ENCODE data around the gene SH2D5.

SH2D5 gene

GRCh38 chr1:20708891-20709290, 23.6 kb downstream of the SH2D5 start:
- no peak for DNase-seq (ENCODE audit: low read depth)
- no peak overlapping the region for H3K9ac ChIP-seq (ENCODE audit: low read length)
- H3K27me3 ChIP-seq (replicated peaks; ENCODE audit: control insufficient read depth, insufficient read depth, low read length), result no peaks in the 10 kb centered on the region

GRCh38 chr1:20708057-20708456, 24.4 kb downstream of the SH2D5 start:
- H3K4me3 ChIP-seq (ENCODE audit: low read length), result no peak overlapping the region
- H3K4me1 ChIP-seq (ENCODE audit: control insufficient read depth, insufficient read depth, low read length), result no peaks in the 10 kb centered on the region
- no peak overlapping the region for H3K9ac ChIP-seq (ENCODE audit: low read length)
- H3K36me3 ChIP-seq (ENCODE audit: control insufficient read depth, insufficient read depth, low read length, severe bottlenecking), result no peaks in the 10 kb centered on the region
- H3K9me3 ChIP-seq (ENCODE audit: control insufficient read depth, low read length), result no peaks in the 10 kb centered on the region
- H3K27me3 ChIP-seq (replicated peaks; ENCODE audit: control insufficient read depth, insufficient read depth, low read length), result no peaks in the 10 kb centered on the region
- no peak for DNase-seq (ENCODE audit: low read depth)

More at GRCh38 chr1:20708891-20709290, 23.6 kb downstream of the SH2D5 start:
- Histone ChIP-seq H3K4me3 (ENCODE audit: low read length) (no peak overlapping the region), H3K4me1 (ENCODE audit: control insufficient read depth, insufficient read depth, low read length) (no peaks in the 10 kb centered on the region), H3K36me3 (ENCODE audit: control insufficient read depth, insufficient read depth, low read length, severe bottlenecking) (no peaks in the 10 kb centered on the region), H3K9me3 (ENCODE audit: control insufficient read depth, low read length) (no peaks in the 10 kb centered on the region)

GRCh38 chr1:20706841-20707240, 25.7 kb downstream of the SH2D5 start:
- Histone ChIP-seq H3K9me3 (ENCODE audit: control insufficient read depth, low read length) (no peaks in the 10 kb centered on the region), H3K9ac (ENCODE audit: low read length) (no peak overlapping the region), H3K4me3 (ENCODE audit: low read length) (no peak overlapping the region), H3K4me1 (ENCODE audit: control insufficient read depth, insufficient read depth, low read length) (no peaks in the 10 kb centered on the region), H3K36me3 (ENCODE audit: control insufficient read depth, insufficient read depth, low read length, severe bottlenecking) (no peaks in the 10 kb centered on the region), H3K27me3 (replicated peaks; ENCODE audit: control insufficient read depth, insufficient read depth, low read length) (no peaks in the 10 kb centered on the region)
- no peak for DNase-seq (ENCODE audit: low read depth)

- Histone ChIP-seq H3K4me3 (ENCODE audit: low read length) (no peak overlapping the region), H3K9me3 (ENCODE audit: control insufficient read depth, low read length) (no peaks in the 10 kb centered on the region), H3K36me3 (ENCODE audit: control insufficient read depth, insufficient read depth, low read length, severe bottlenecking) (no peaks in the 10 kb centered on the region), H3K9ac (ENCODE audit: low read length) (no peak overlapping the region), H3K4me1 (ENCODE audit: control insufficient read depth, insufficient read depth, low read length) (no peaks in the 10 kb centered on the region), H3K27me3 (replicated peaks; ENCODE audit: control insufficient read depth, insufficient read depth, low read length) (no peaks in the 10 kb centered on the region)
- no peak for DNase-seq (ENCODE audit: low read depth)
These were observed 27.2 kb downstream of the SH2D5 start for GRCh38 chr1:20705203-20705755.

- Histone ChIP-seq H3K36me3 (ENCODE audit: control insufficient read depth, insufficient read depth, low read length, severe bottlenecking) (no peaks in the 10 kb centered on the region), H3K4me1 (ENCODE audit: control insufficient read depth, insufficient read depth, low read length) (no peaks in the 10 kb centered on the region), H3K9me3 (ENCODE audit: control insufficient read depth, low read length) (no peaks in the 10 kb centered on the region), H3K27me3 (replicated peaks; ENCODE audit: control insufficient read depth, insufficient read depth, low read length) (no peaks in the 10 kb centered on the region), H3K9ac (ENCODE audit: low read length) (no peak overlapping the region), H3K4me3 (ENCODE audit: low read length) (no peak overlapping the region)
- DNase-seq (ENCODE audit: low read depth), result no peak
These were observed 27.9 kb downstream of the SH2D5 start for GRCh38 chr1:20704390-20705202.

GRCh38 chr1:20703124-20703756, 29.3 kb downstream of the SH2D5 start:
- H3K9ac ChIP-seq (ENCODE audit: low read length), result no peak overlapping the region

GRCh38 chr1:20702416-20702815, 30.1 kb downstream of the SH2D5 start:
- no peaks in the 10 kb centered on the region for H3K27me3 ChIP-seq (replicated peaks; ENCODE audit: control insufficient read depth, insufficient read depth, low read length)
- peaks cover 8% of the 10 kb centered on the region for H3K4me1 ChIP-seq (ENCODE audit: control insufficient read depth, insufficient read depth, low read length)
- no peak overlapping the region for H3K9ac ChIP-seq (ENCODE audit: low read length)
- H3K36me3 ChIP-seq (ENCODE audit: control insufficient read depth, insufficient read depth, low read length, severe bottlenecking), result no peaks in the 10 kb centered on the region
- H3K4me3 ChIP-seq (ENCODE audit: low read length), result no peak overlapping the region
- peak; percentile 26 for DNase-seq (ENCODE audit: low read depth)
- no peaks in the 10 kb centered on the region for H3K9me3 ChIP-seq (ENCODE audit: control insufficient read depth, low read length)

More at GRCh38 chr1:20703124-20703756, 29.3 kb downstream of the SH2D5 start:
- Histone ChIP-seq H3K9me3 (ENCODE audit: control insufficient read depth, low read length) (no peaks in the 10 kb centered on the region), H3K27me3 (replicated peaks; ENCODE audit: control insufficient read depth, insufficient read depth, low read length) (no peaks in the 10 kb centered on the region), H3K4me3 (ENCODE audit: low read length) (no peak overlapping the region), H3K36me3 (ENCODE audit: control insufficient read depth, insufficient read depth, low read length, severe bottlenecking) (no peaks in the 10 kb centered on the region), H3K4me1 (ENCODE audit: control insufficient read depth, insufficient read depth, low read length) (peaks cover 5% of the 10 kb centered on the region)
- DNase-seq (ENCODE audit: low read depth), result no peak

- Histone ChIP-seq H3K9ac (ENCODE audit: low read length) (no peak overlapping the region), H3K9me3 (ENCODE audit: control insufficient read depth, low read length) (no peaks in the 10 kb centered on the region), H3K4me3 (ENCODE audit: low read length) (no peak overlapping the region), H3K27me3 (replicated peaks; ENCODE audit: control insufficient read depth, insufficient read depth, low read length) (no peaks in the 10 kb centered on the region), H3K4me1 (ENCODE audit: control insufficient read depth, insufficient read depth, low read length) (peaks cover 14% of the 10 kb centered on the region), H3K36me3 (ENCODE audit: control insufficient read depth, insufficient read depth, low read length, severe bottlenecking) (no peaks in the 10 kb centered on the region)
- no peak for DNase-seq (ENCODE audit: low read depth)
These were observed 30.7 kb downstream of the SH2D5 start for GRCh38 chr1:20701847-20702246.

GRCh38 chr1:20701446-20701845, 31.1 kb downstream of the SH2D5 start:
- Histone ChIP-seq H3K9me3 (ENCODE audit: control insufficient read depth, low read length) (no peaks in the 10 kb centered on the region), H3K4me1 (ENCODE audit: control insufficient read depth, insufficient read depth, low read length) (peaks cover 14% of the 10 kb centered on the region), H3K9ac (ENCODE audit: low read length) (no peak overlapping the region), H3K36me3 (ENCODE audit: control insufficient read depth, insufficient read depth, low read length, severe bottlenecking) (no peaks in the 10 kb centered on the region), H3K4me3 (ENCODE audit: low read length) (no peak overlapping the region), H3K27me3 (replicated peaks; ENCODE audit: control insufficient read depth, insufficient read depth, low read length) (no peaks in the 10 kb centered on the region)
- no peak for DNase-seq (ENCODE audit: low read depth)

- DNase-seq (ENCODE audit: low read depth), result no peak
- Histone ChIP-seq H3K4me1 (ENCODE audit: control insufficient read depth, insufficient read depth, low read length) (peaks cover 14% of the 10 kb centered on the region), H3K9ac (ENCODE audit: low read length) (no peak overlapping the region), H3K27me3 (replicated peaks; ENCODE audit: control insufficient read depth, insufficient read depth, low read length) (peaks cover 2% of the 10 kb centered on the region), H3K36me3 (ENCODE audit: control insufficient read depth, insufficient read depth, low read length, severe bottlenecking) (no peaks in the 10 kb centered on the region), H3K4me3 (ENCODE audit: low read length) (no peak overlapping the region), H3K9me3 (ENCODE audit: control insufficient read depth, low read length) (no peaks in the 10 kb centered on the region)
These were observed 31.8 kb downstream of the SH2D5 start for GRCh38 chr1:20700636-20701215.

- no peak for DNase-seq (ENCODE audit: low read depth)
- H3K9ac ChIP-seq (ENCODE audit: low read length), result no peak overlapping the region
- peaks cover 14% of the 10 kb centered on the region for H3K4me1 ChIP-seq (ENCODE audit: control insufficient read depth, insufficient read depth, low read length)
- no peaks in the 10 kb centered on the region for H3K9me3 ChIP-seq (ENCODE audit: control insufficient read depth, low read length)
- peaks cover 5% of the 10 kb centered on the region for H3K27me3 ChIP-seq (replicated peaks; ENCODE audit: control insufficient read depth, insufficient read depth, low read length)
- no peak overlapping the region for H3K4me3 ChIP-seq (ENCODE audit: low read length)
- no peaks in the 10 kb centered on the region for H3K36me3 ChIP-seq (ENCODE audit: control insufficient read depth, insufficient read depth, low read length, severe bottlenecking)
These were observed 32.9 kb downstream of the SH2D5 start for GRCh38 chr1:20699558-20699957.

Data from adipocyte (in vitro differentiated cells).